Activated naive CD8-positive, alpha-beta T cell treated with anti-CD3 and anti-CD28 coated beads, Interleukin-2, amount 10 ng/mL, durations not matched to agents 7 days and 5 days (primary cell): ENCODE data around the gene FOS. TPM values are rescaled to one million over a fixed set of nuclear protein-coding genes. Genes with fewer than 3 reads are reported as not detected.

Experiments
- ATAC-seq: fragments of 150-1000 bp; cut with Tn5 transposase; one replicate; pipeline ENCODE4 v1.10.0; 2021; ENCODE audit warnings: low read depth, moderate library complexity
- POLR2A ChIA-PET: fragments of 350-600 bp; sonication (Branson Sonifier 250); formaldehyde crosslinking; loops from one replicate; lab custom pipeline; 2021; ENCODE audit warnings: antibody characterized with exemption; lab: Charles Lee
- DNase-seq: peaks from one replicate; pipeline ENCODE4 v3.0.0; 2021
- H3K27ac Mint-ChIP-seq: one replicate; pipeline ENCODE4 v1.8.0; 2022; ENCODE audit warnings: mild to moderate bottlenecking, mixed read lengths
- H3K27me3 Mint-ChIP-seq: one replicate; pipeline ENCODE4 v1.8.0; 2022; ENCODE audit warnings: mild to moderate bottlenecking, moderate library complexity, mixed read lengths
- H3K36me3 Mint-ChIP-seq: one replicate; pipeline ENCODE4 v1.8.0; 2021; ENCODE audit warnings: mild to moderate bottlenecking, mixed read lengths
- H3K4me1 Mint-ChIP-seq: one replicate; pipeline ENCODE4 v1.8.0; 2021; ENCODE audit warnings: mixed read lengths
- H3K4me3 Mint-ChIP-seq: one replicate; pipeline ENCODE4 v1.8.0; 2022; ENCODE audit warnings: mild to moderate bottlenecking, moderate library complexity, mixed read lengths
- H3K9me3 Mint-ChIP-seq: one replicate; pipeline ENCODE4 v1.8.0; 2021; ENCODE audit warnings: mixed read lengths
- total RNA-seq, 2 experiments: library from RNA; stranded (reverse); gene quantifications; one replicate each; pipeline ENCODE4 v1.2.3, GENCODE V29; 2021

The FOS gene
- total RNA-seq, 2 experiments from 2014 or later: 60.3 to 61.7 TPM

DNA sequence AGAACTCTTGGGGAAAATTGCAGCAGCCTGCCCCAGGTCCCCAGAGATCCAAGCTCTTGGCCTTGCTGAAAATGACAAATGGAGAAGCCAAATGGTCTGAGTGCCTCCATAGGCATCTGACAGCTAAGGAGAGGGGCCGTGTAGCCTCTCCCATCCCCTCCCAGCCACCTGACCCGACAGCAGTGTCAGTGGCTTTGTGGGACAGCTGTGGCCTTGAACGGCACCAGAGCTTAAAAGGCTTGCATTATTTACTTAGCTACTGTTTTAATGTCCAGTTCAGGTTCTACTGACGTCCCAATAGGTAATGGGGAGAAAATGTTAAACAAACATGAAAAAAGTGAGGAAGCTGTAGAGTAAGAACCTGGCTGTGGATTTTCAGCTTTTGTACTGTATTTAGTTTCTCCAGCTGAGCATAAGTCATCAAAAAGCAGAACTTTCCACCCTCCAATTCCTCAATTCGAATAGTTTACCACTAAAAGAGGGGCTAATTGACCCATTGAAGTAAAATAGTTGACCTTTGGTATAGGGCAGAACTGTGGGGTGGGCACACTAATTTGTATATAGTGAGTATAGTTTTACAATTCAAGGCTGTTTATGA lies 50.0 kb downstream of the FOS start:
- Mint-ChIP-seq H3K9me3 (no peaks in the 10 kb centered on the region), H3K36me3 (no peaks in the 10 kb centered on the region), H3K4me1 (peaks cover 14% of the 10 kb centered on the region), H3K27me3 (peaks cover 11% of the 10 kb centered on the region), H3K27ac (no peak overlapping the region), H3K4me3 (no peak overlapping the region)
- POLR2A ChIA-PET: no interaction called here
- ATAC-seq: no peak
- DNase-seq: no peak

DNA sequence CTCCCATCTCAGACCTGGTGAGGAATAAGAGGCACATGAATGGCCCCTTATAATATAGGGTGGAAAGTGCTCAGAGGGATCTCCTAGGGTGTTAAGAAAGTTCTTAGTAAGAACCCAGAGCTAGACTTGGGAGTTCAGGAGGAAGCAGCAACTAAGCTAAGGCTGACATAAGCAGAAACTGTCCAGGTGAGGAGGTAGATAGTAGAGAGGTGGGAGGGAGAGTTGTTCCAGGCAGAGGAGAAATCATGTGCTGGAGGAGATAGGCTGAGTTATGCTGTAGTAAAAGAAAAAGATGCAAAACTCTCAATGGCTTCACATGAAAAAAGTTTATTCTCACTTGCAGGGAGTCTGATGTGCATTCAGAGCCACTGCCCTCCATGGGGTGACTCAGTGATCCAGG lies 50.7 kb downstream of the FOS start:
- H3K27me3 Mint-ChIP-seq: peaks cover 9% of the 10 kb centered on the region
- H3K36me3 Mint-ChIP-seq: no peaks in the 10 kb centered on the region
- no peak for DNase-seq
- peaks cover 19% of the 10 kb centered on the region for H3K4me1 Mint-ChIP-seq
- POLR2A ChIA-PET: no interaction called here
- no peak overlapping the region for H3K4me3 Mint-ChIP-seq
- no peaks in the 10 kb centered on the region for H3K9me3 Mint-ChIP-seq
- ATAC-seq: no peak
- H3K27ac Mint-ChIP-seq: no peak overlapping the region

DNA sequence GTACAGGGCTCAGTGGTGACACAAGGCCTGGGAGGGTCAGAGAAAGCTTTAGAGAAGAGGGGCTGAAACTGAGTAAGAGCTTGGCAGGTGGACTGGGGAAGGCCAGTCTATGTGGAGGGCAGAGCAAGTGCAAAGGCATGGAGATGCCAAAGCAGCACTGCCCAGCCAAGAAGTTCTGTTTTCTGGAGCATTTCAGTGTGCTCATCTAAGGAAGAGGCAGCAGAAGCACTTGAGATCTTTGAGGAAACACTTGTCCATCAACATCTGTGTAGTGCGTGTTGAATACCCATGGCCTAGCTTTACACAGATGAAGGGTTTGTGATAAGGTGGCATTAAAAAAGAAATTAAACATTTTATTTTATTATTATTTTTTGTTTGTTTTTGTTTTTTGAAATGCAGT lies 52.8 kb downstream of the FOS start:
- POLR2A ChIA-PET: interaction anchor here (0.5 kb wide), 1 partner anchor 16 kb away, joined by 3 read pairs; no protein-coding TSS in a partner anchor
- no peaks in the 10 kb centered on the region for H3K9me3 Mint-ChIP-seq
- peaks cover under 1% of the 10 kb centered on the region for H3K36me3 Mint-ChIP-seq
- no peak overlapping the region for H3K27ac Mint-ChIP-seq
- DNase-seq: no peak
- no peak for ATAC-seq
- H3K4me3 Mint-ChIP-seq: no peak overlapping the region
- H3K4me1 Mint-ChIP-seq: peaks cover 26% of the 10 kb centered on the region
- peaks cover 10% of the 10 kb centered on the region for H3K27me3 Mint-ChIP-seq

Other genes with a start within 250 kb of the FOS start
- gene MLH3, start 227.4 kb upstream of the FOS start, total RNA-seq: 10 to 100 TPM; 18.0 to 18.2 TPM
- gene ACYP1, start 214.8 kb upstream of the FOS start, total RNA-seq: 10 to 100 TPM; 50.7 to 54.7 TPM
- 1 to 10 TPM in 1 of 2 experiments, under 1 TPM in 1; 0.69 to 1.5 TPM for gene ZC2HC1C, start 209.2 kb upstream of the FOS start, total RNA-seq
- gene NEK9, start 151.8 kb upstream of the FOS start, total RNA-seq: 100 to 1,000 TPM in 1 of 2 experiments, 10 to 100 TPM in 1; 95.2 to 104 TPM
- 100 to 1,000 TPM; 149 to 154 TPM for gene TMED10, start 102.2 kb upstream of the FOS start, total RNA-seq
- 1 to 10 TPM; 1.6 to 3.0 TPM for gene JDP2, start 149.2 kb downstream of the FOS start, total RNA-seq
- gene BATF, start 243.6 kb downstream of the FOS start, total RNA-seq: 10 to 100 TPM; 31.3 to 34.1 TPM